CD14-positive monocyte (primary cell): ENCODE data around the gene TFAP2B. TPM values are rescaled to one million over a fixed set of nuclear protein-coding genes. Genes with fewer than 3 reads are reported as not detected.

ENCODE experiments used
- DNase-seq, 3 donors: peaks; one replicate each; pipeline ENCODE4 v3.0.0-alpha.2; 2011 to 2022
- H2AFZ ChIP-seq: 2 replicates; pipeline ENCODE4 v1.6.0; 2012; ENCODE audit warnings: mild to moderate bottlenecking, low read depth, low read length, inconsistent platforms; ENCODE audit not compliant: insufficient read depth, poor library complexity, severe bottlenecking
- H3K27ac ChIP-seq, 2 donors: 1 replicate in 1 of 2; 2 replicates in 1 of 2; pipeline ENCODE4 v1.5.1; 2012 to 2013; ENCODE audit warnings: low read length in 2 of 2, control low read depth in 1 of 2, inconsistent platforms in 1 of 2, low read depth in 1 of 2, mild to moderate bottlenecking in 1 of 2
- H3K27me3 ChIP-seq, 2 donors: one replicate each; pipeline versions ENCODE4 v1.6.0 to v1.6.1; 2011 to 2013; ENCODE audit warnings: low read length in 2 of 2; ENCODE audit not compliant: control insufficient read depth in 2 of 2, insufficient read depth in 2 of 2
- H3K36me3 ChIP-seq, 2 donors: replicated peaks in 1 of 2; 1 replicate in 1 of 2; 2 replicates in 1 of 2; pipeline versions ENCODE4 v1.5.1 to v1.6.1; 2012 to 2013; ENCODE audit warnings: low read length in 2 of 2, control low read depth in 1 of 2, inconsistent platforms in 1 of 2, mild to moderate bottlenecking in 1 of 2; ENCODE audit not compliant: insufficient read depth in 2 of 2, control insufficient read depth in 1 of 2
- H3K4me1 ChIP-seq, 2 donors: 1 replicate in 1 of 2; 2 replicates in 1 of 2; pipeline versions ENCODE4 v1.5.1 to v1.6.1; 2012 to 2013; ENCODE audit warnings: low read length in 2 of 2, control low read depth in 1 of 2, inconsistent platforms in 1 of 2, mild to moderate bottlenecking in 1 of 2, moderate library complexity in 1 of 2; ENCODE audit not compliant: insufficient read depth in 2 of 2, control insufficient read depth in 1 of 2
- H3K4me2 ChIP-seq: replicated peaks from 2 replicates; pipeline ENCODE3; 2012; ENCODE audit warnings: low read length, moderate library complexity, mild to moderate bottlenecking; ENCODE audit not compliant: poor library complexity, severe bottlenecking; ENCODE audit errors: extremely low read depth
- H3K4me3 ChIP-seq, 3 experiments: fragments of 200-600 bp in 1 of 3; sonication (generic) in 1 of 3; replicated peaks in 1 of 3; 1 replicate in 2 of 3; 2 replicates in 1 of 3; pipeline ENCODE4 v1.5.1; 2011 to 2013; ENCODE audit warnings: low read length in 3 of 3, mild to moderate bottlenecking in 3 of 3, control low read depth in 2 of 3, low read depth in 2 of 3, inconsistent platforms in 1 of 3, moderate library complexity in 1 of 3
- H3K79me2 ChIP-seq: 2 replicates; pipeline ENCODE4 v1.6.0; 2012; ENCODE audit warnings: mild to moderate bottlenecking, control low read depth, inconsistent platforms, low read length, moderate library complexity; ENCODE audit not compliant: insufficient read depth
- H3K9ac ChIP-seq: 2 replicates; pipeline ENCODE4 v1.6.0; 2017; ENCODE audit warnings: low read length, mild to moderate bottlenecking; ENCODE audit not compliant: insufficient read depth, poor library complexity, severe bottlenecking
- H3K9me3 ChIP-seq, 2 donors: replicated peaks in 1 of 2; 1 replicate in 1 of 2; 2 replicates in 1 of 2; pipeline versions ENCODE4 v1.5.1 to v1.6.1; 2012 to 2013; ENCODE audit warnings: low read length in 2 of 2, control low read depth in 1 of 2; ENCODE audit not compliant: control insufficient read depth in 1 of 2, insufficient read depth in 1 of 2
- H4K20me1 ChIP-seq: 2 replicates; pipeline ENCODE4 v1.6.0; 2012; ENCODE audit warnings: mild to moderate bottlenecking, low read length, control low read depth, moderate library complexity; ENCODE audit not compliant: insufficient read depth
- H3K27ac Mint-ChIP-seq, 7 donors: one replicate each; pipeline ENCODE4 v1.8.0; 2020; ENCODE audit warnings: mild to moderate bottlenecking in 7 of 7, mixed read lengths in 7 of 7, moderate library complexity in 6 of 7, inconsistent platforms in 2 of 7
- H3K27me3 Mint-ChIP-seq, 3 donors: one replicate each; pipeline ENCODE4 v1.8.0; 2021 to 2022; ENCODE audit warnings: low read depth in 3 of 3, mild to moderate bottlenecking in 3 of 3, mixed read lengths in 3 of 3, moderate library complexity in 3 of 3, inconsistent platforms in 1 of 3
- H3K36me3 Mint-ChIP-seq, 2 donors: one replicate each; pipeline ENCODE4 v1.8.0; 2020; ENCODE audit warnings: mixed read lengths in 2 of 2, inconsistent platforms in 1 of 2, mild to moderate bottlenecking in 1 of 2
- H3K4me1 Mint-ChIP-seq: one replicate; pipeline ENCODE4 v1.8.0; 2020; ENCODE audit warnings: mild to moderate bottlenecking, mixed read lengths
- H3K4me3 Mint-ChIP-seq, 2 donors: one replicate each; pipeline ENCODE4 v1.8.0; 2020; ENCODE audit warnings: mild to moderate bottlenecking in 2 of 2, mixed read lengths in 2 of 2, moderate library complexity in 1 of 2
- H3K9me3 Mint-ChIP-seq, 7 donors: one replicate each; pipeline ENCODE4 v1.8.0; 2020 to 2022; ENCODE audit warnings: mixed read lengths in 7 of 7, mild to moderate bottlenecking in 6 of 7, moderate library complexity in 6 of 7, inconsistent platforms in 2 of 7
- CTCF ChIP-seq: fragments of 200-600 bp; IDR thresholded peaks from one replicate; pipeline ENCODE4 v1.8.0; 2022; ENCODE audit warnings: antibody characterized with exemption, mild to moderate bottlenecking
- WGBS: methylation state at CpG from one replicate; pipeline ENCODE4 v1.1.5; 2013; ENCODE audit warnings: missing lambda C conversion rate; ENCODE audit not compliant: insufficient coverage; 5-methylcytosine and 5-hydroxymethylcytosine counted together
- intact Hi-C, 2 donors: fragments of 100-400 bp; cut with micrococcal nuclease; formaldehyde crosslinking; loops; one replicate each; pipeline versions ENCODE4 v1.15.0 to v1.15.1; 2023
- polyA plus RNA-seq, 3 donors: library from polyadenylated mRNA; depleted of rRNA in 1 of 3; unstranded in 2 of 3; stranded (reverse) in 1 of 3; fragments of 300-500 nt in 2 of 3; fragments of >200 nt in 1 of 3; fragmentation: Illumina TruSeq in 2 of 3; gene quantifications; 1 replicate in 2 of 3; 2 replicates in 1 of 3; pipeline ENCODE4 v1.2.3, GENCODE V29; 2012 to 2021

TFAP2B gene
- polyA plus RNA-seq, 3 donors: not detected

GRCh38 chr6:50862176-50862575, 43.5 kb downstream of the TFAP2B start:
- WGBS: 71% methylated on average over 3 of the region's 3 CpGs
- Mint-ChIP-seq H3K4me3 (no peak overlapping the region), H3K27me3 (peaks cover 0 to 9% (median 5%) of the 10 kb centered on the region in 3 donors), H3K36me3 (no peaks in the 10 kb centered on the region), H3K9me3 (peaks cover 0 to 11% (median 1%) of the 10 kb centered on the region in 7 donors), H3K27ac (no peak overlapping the region), H3K4me1 (no peaks in the 10 kb centered on the region)
- Histone ChIP-seq H3K9ac (no peak overlapping the region), H3K79me2 (no peaks in the 10 kb centered on the region), H3K27me3 (no peaks in the 10 kb centered on the region), H3K4me2 (no peak overlapping the region), H3K36me3 (no peaks in the 10 kb centered on the region), H3K9me3 (no peaks in the 10 kb centered on the region), H4K20me1 (no peaks in the 10 kb centered on the region), H3K4me3 (no peak overlapping the region), H3K4me1 (no peaks in the 10 kb centered on the region), H3K27ac (no peak overlapping the region), H2AFZ (no peak overlapping the region)
- TF ChIP-seq CTCF: no peak
- DNase-seq: no peak
- intact Hi-C loops: no loop called here

GRCh38 chr6:50864601-50865000, 45.9 kb downstream of the TFAP2B start:
- Histone ChIP-seq H3K9me3 (no peaks in the 10 kb centered on the region), H3K4me1 (no peaks in the 10 kb centered on the region), H3K4me2 (no peak overlapping the region), H3K79me2 (no peaks in the 10 kb centered on the region), H3K27ac (no peak overlapping the region), H2AFZ (no peak overlapping the region), H4K20me1 (no peaks in the 10 kb centered on the region), H3K9ac (no peak overlapping the region), H3K36me3 (no peaks in the 10 kb centered on the region), H3K4me3 (no peak overlapping the region), H3K27me3 (no peaks in the 10 kb centered on the region)
- no peak overlapping the region for H3K4me3 Mint-ChIP-seq
- peaks cover 0 to 1% (median 0%) of the 10 kb centered on the region in 7 donors for H3K9me3 Mint-ChIP-seq
- no peaks in the 10 kb centered on the region for H3K36me3 Mint-ChIP-seq
- no peak for DNase-seq
- no CpG with 5 or more reads among the region's 1 CpG for WGBS
- peaks cover 0 to 7% (median 0%) of the 10 kb centered on the region in 3 donors for H3K27me3 Mint-ChIP-seq
- TF ChIP-seq CTCF: no peak
- intact Hi-C loops: no loop called here
- H3K4me1 Mint-ChIP-seq: no peaks in the 10 kb centered on the region
- no peak overlapping the region for H3K27ac Mint-ChIP-seq
